Liver (tissue), 9 donors: Measurements from ENCODE around the gene STOM. TPM values are rescaled to one million over a fixed set of nuclear protein-coding genes. Genes with fewer than 3 reads are reported as not detected.

ENCODE experiments used
- DNase-seq: peaks from one replicate; pipeline ENCODE4 v3.0.0-alpha.2; 2017; ENCODE audit warnings: low spot score
- H3K27ac ChIP-seq, 2 donors: one replicate each; pipeline ENCODE4 v1.7.0; 2013; ENCODE audit warnings: inconsistent platforms in 2 of 2, low read length in 2 of 2, control low read depth in 1 of 2, low read depth in 1 of 2, mild to moderate bottlenecking in 1 of 2
- H3K27me3 ChIP-seq, 4 donors: one replicate each; pipeline versions ENCODE4 v1.6.1 to v1.7.0; 2013; ENCODE audit warnings: low read length in 3 of 4, inconsistent platforms in 1 of 4, mild to moderate bottlenecking in 1 of 4, moderate library complexity in 1 of 4; ENCODE audit not compliant: control insufficient read depth in 4 of 4, insufficient read depth in 4 of 4
- H3K36me3 ChIP-seq, 4 donors: one replicate each; pipeline versions ENCODE4 v1.6.1 to v1.7.0; 2013; ENCODE audit warnings: low read length in 3 of 4, mild to moderate bottlenecking in 3 of 4, low read depth in 1 of 4, moderate library complexity in 1 of 4; ENCODE audit not compliant: control insufficient read depth in 4 of 4, insufficient read depth in 3 of 4
- H3K4me1 ChIP-seq, 4 donors: one replicate each; pipeline versions ENCODE4 v1.6.1 to v1.7.0; 2013; ENCODE audit warnings: low read length in 3 of 4, mild to moderate bottlenecking in 3 of 4, moderate library complexity in 1 of 4; ENCODE audit not compliant: control insufficient read depth in 4 of 4, insufficient read depth in 4 of 4
- H3K4me3 ChIP-seq, 3 donors: one replicate each; pipeline versions ENCODE4 v1.6.1 to v1.7.0; 2013; ENCODE audit warnings: low read length in 3 of 3, control low read depth in 1 of 3, low read depth in 1 of 3, mild to moderate bottlenecking in 1 of 3
- H3K9ac ChIP-seq, 2 donors: one replicate each; pipeline ENCODE4 v1.7.0; 2013; ENCODE audit warnings: low read length in 2 of 2, mild to moderate bottlenecking in 2 of 2, moderate library complexity in 2 of 2, control low read depth in 1 of 2, low read depth in 1 of 2
- H3K9me3 ChIP-seq, 4 donors: one replicate each; pipeline versions ENCODE4 v1.6.1 to v1.7.0; 2013; ENCODE audit warnings: low read length in 3 of 4; ENCODE audit not compliant: control insufficient read depth in 4 of 4
- EGR1 ChIP-seq, 2 donors: IDR thresholded peaks; 2 replicates each; pipeline ENCODE4 v1.6.1; 2016 to 2018; ENCODE audit warnings: antibody characterized with exemption in 2 of 2, low read depth in 2 of 2
- FOXA1 ChIP-seq: IDR thresholded peaks from 2 replicates; pipeline ENCODE4 v1.6.1; 2016; ENCODE audit warnings: antibody characterized with exemption
- FOXA2 ChIP-seq: IDR thresholded peaks from 2 replicates; pipeline ENCODE4 v1.6.1; 2016; ENCODE audit warnings: antibody characterized with exemption
- GABPA ChIP-seq, 2 donors: IDR thresholded peaks in 1 of 2; conservative IDR thresholded peaks in 1 of 2; 2 replicates each; pipeline ENCODE4 v1.6.1; 2016; ENCODE audit warnings: antibody characterized with exemption in 2 of 2, mild to moderate bottlenecking in 1 of 2, moderate library complexity in 1 of 2
- HNF4A ChIP-seq, 2 donors: conservative IDR thresholded peaks; 2 replicates each; pipeline ENCODE4 v1.6.1; 2016; ENCODE audit warnings: antibody characterized with exemption in 2 of 2, mild to moderate bottlenecking in 2 of 2
- HNF4G ChIP-seq: IDR thresholded peaks from 2 replicates; pipeline ENCODE4 v1.6.1; 2016; ENCODE audit warnings: antibody characterized with exemption
- JUND ChIP-seq, 2 donors: IDR thresholded peaks; 2 replicates each; pipeline ENCODE4 v1.6.1; 2016; ENCODE audit warnings: antibody characterized with exemption in 2 of 2
- MAX ChIP-seq: IDR thresholded peaks from 2 replicates; pipeline ENCODE4 v1.6.1; 2016; ENCODE audit warnings: antibody characterized with exemption
- NR2F2 ChIP-seq: IDR thresholded peaks from 2 replicates; pipeline ENCODE4 v1.6.1; 2016; ENCODE audit warnings: antibody characterized with exemption
- RAD21 ChIP-seq, 2 donors: IDR thresholded peaks; 2 replicates each; pipeline ENCODE4 v1.6.1; 2016; ENCODE audit warnings: antibody characterized with exemption in 2 of 2, mild to moderate bottlenecking in 2 of 2
- REST ChIP-seq: IDR thresholded peaks from 2 replicates; pipeline ENCODE4 v1.6.1; 2016; ENCODE audit warnings: antibody characterized with exemption, mild to moderate bottlenecking
- RXRA ChIP-seq, 2 donors: IDR thresholded peaks; 2 replicates each; pipeline ENCODE4 v1.6.1; 2017 to 2018; ENCODE audit warnings: antibody characterized with exemption in 2 of 2, mild to moderate bottlenecking in 1 of 2
- SP1 ChIP-seq: IDR thresholded peaks from 2 replicates; pipeline ENCODE4 v1.6.1; 2018; ENCODE audit warnings: antibody characterized with exemption, mild to moderate bottlenecking
- TAF1 ChIP-seq: conservative IDR thresholded peaks from 2 replicates; pipeline ENCODE4 v1.6.1; 2016; ENCODE audit warnings: antibody characterized with exemption, mild to moderate bottlenecking
- YY1 ChIP-seq: IDR thresholded peaks from 2 replicates; pipeline ENCODE4 v1.6.1; 2016; ENCODE audit warnings: antibody characterized with exemption, mild to moderate bottlenecking
- ZBTB33 ChIP-seq: IDR thresholded peaks from 2 replicates; pipeline ENCODE4 v1.6.1; 2016; ENCODE audit warnings: antibody characterized with exemption
- WGBS: extraction: QIAGEN DNeasy Blood & Tissue Kit; methylation state at CpG from one replicate; pipeline ENCODE4 v1.1.7; 2013; 5-methylcytosine and 5-hydroxymethylcytosine counted together
- polyA plus RNA-seq, 2 donors: library from polyadenylated mRNA; stranded (reverse) in 1 of 2; unstranded in 1 of 2; fragments of 200-250 nt in 1 of 2; fragments of >200 nt in 1 of 2; fragmentation: Nextera tagmentation in 1 of 2; extraction: Ambion mirVana in 1 of 2; gene quantifications; one replicate each; pipeline versions ENCODE4 v1.2.1 to v1.2.3, GENCODE V29; 2013 to 2015
- total RNA-seq, 2 donors: library from RNA; depleted of rRNA; stranded (reverse); fragments of >200 nt; gene quantifications; one replicate each; pipeline ENCODE4 v1.2.3, GENCODE V29; 2014
- TF ChIP-seq, protein P1 (sequence below): IDR thresholded peaks from 2 replicates; pipeline ENCODE4 v1.6.1; 2016; ENCODE audit warnings: antibody characterized with exemption
- TF ChIP-seq, protein P2 (sequence below): fragments of 150-350 bp; IDR thresholded peaks from 2 replicates; pipeline ENCODE4 v1.5.1; 2017; ENCODE audit warnings: improper control_type of control experiment, low read depth, low read length; ENCODE audit not compliant: missing input control
- donor health status: healthy.
- donor health status: healthy.
- donor health status: healthy.
- donor health status: healthy.
- donor health status: healthy.

Gene STOM
- total and polyA plus RNA-seq, 4 donors = 150 to 398 (median 265) TPM

DNA sequence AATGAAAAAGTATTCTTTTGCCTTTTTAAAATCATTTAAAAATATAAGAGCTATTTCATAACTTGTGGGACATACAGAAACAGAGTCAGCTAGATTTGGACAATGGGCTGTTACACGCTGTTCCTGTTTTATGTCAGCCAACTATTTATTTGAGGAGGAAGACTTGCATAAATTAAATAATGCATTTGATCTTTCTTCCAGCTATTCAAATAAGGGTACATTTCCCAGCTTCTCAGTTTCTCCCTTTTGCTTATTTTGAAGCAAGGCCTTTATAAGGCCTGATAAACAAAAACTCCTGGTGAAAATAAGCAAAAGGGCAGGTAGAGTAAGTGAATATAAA lies 6.5 kb downstream of the STOM start:
- TF ChIP-seq JUND (IDR thresholded peaks at IDR 0.05) (no peak), YY1 (no peak), FOXA1 (no peak), HNF4G (no peak), REST (no peak), EGR1 (IDR thresholded peaks at IDR 0.05; ENCODE audit: low read depth in 2 of 2) (no peak), RXRA (IDR thresholded peaks at IDR 0.05) (no peak), RAD21 (IDR thresholded peaks at IDR 0.05) (no peak), NR2F2 (no peak), SP1 (no peak), ZBTB33 (no peak)
- TF ChIP-seq, protein P1, sequence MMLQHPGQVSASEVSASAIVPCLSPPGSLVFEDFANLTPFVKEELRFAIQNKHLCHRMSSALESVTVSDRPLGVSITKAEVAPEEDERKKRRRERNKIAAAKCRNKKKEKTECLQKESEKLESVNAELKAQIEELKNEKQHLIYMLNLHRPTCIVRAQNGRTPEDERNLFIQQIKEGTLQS = no peak
- 21% methylated on average over 1 of the region's 1 CpG for WGBS
- Histone ChIP-seq H3K4me3 (no peak overlapping the region), H3K9me3 (no peaks in the 10 kb centered on the region), H3K27me3 (no peaks in the 10 kb centered on the region), H3K27ac (peak overlapping the region; percentile 86 to 96), H3K36me3 (peaks cover 0 to 6% (median under 1%) of the 10 kb centered on the region in 4 donors), H3K4me1 (peaks cover 9 to 72% (median 49%) of the 10 kb centered on the region in 4 donors), H3K9ac (peak overlapping the region in 1 of 2 donors; percentile 51)
- no peak for DNase-seq

DNA sequence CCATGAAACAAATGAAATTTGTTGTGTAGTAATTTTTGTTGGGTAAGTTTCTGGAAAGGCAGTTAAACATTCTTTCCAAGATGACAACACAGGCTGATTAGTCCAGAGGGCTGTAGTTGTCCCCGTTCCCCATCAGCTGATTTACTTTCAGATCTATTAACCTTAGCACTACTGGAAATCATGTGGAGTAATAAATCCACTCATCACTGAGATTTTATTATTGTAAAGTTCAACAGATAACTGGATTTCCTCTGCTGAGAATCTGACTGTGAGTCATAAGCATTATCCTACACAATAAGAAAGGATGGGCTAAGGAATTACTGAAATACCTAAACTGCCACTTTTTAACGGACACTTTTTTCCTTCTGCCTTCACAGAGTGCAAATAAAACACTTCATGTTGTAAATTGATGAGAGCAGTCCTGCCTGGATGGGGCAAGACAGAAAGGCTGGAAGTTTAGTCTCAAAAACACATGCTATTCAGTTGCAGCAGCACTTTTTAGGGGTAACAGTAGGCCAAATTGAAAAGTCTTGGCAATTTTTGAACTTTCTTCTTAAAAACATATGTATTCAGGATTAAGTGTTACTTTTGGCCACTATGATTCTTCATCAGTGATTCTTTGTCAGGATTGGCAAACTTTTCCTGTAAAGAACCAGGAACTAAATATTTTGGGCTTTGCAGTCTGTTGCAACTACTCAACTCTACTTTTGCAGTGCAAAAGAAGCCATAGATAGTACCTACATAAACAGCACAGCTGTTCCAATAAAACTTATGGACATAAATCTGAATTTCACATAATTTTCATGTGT lies 7.0 kb downstream of the STOM start:
- Histone ChIP-seq H3K4me3 (peak overlapping the region in 1 of 3 donors; percentile 14), H3K9ac (peak overlapping the region in 1 of 2 donors; percentile 51), H3K27me3 (no peaks in the 10 kb centered on the region), H3K9me3 (no peaks in the 10 kb centered on the region), H3K4me1 (peaks cover 9 to 72% (median 50%) of the 10 kb centered on the region in 4 donors), H3K27ac (peak overlapping the region; percentile 86 to 96), H3K36me3 (peaks cover 0 to 6% (median under 1%) of the 10 kb centered on the region in 4 donors)
- no peak for DNase-seq
- WGBS = 3% methylated on average over 2 of the region's 2 CpGs
- peak; percentile 16 to 22 for TF ChIP-seq RAD21 (IDR thresholded peaks at IDR 0.05)
- peak; percentile 28 for TF ChIP-seq HNF4G
- TF ChIP-seq FOXA2 = no peak
- peak; percentile 60 for TF ChIP-seq ZBTB33
- TF ChIP-seq, protein P2, sequence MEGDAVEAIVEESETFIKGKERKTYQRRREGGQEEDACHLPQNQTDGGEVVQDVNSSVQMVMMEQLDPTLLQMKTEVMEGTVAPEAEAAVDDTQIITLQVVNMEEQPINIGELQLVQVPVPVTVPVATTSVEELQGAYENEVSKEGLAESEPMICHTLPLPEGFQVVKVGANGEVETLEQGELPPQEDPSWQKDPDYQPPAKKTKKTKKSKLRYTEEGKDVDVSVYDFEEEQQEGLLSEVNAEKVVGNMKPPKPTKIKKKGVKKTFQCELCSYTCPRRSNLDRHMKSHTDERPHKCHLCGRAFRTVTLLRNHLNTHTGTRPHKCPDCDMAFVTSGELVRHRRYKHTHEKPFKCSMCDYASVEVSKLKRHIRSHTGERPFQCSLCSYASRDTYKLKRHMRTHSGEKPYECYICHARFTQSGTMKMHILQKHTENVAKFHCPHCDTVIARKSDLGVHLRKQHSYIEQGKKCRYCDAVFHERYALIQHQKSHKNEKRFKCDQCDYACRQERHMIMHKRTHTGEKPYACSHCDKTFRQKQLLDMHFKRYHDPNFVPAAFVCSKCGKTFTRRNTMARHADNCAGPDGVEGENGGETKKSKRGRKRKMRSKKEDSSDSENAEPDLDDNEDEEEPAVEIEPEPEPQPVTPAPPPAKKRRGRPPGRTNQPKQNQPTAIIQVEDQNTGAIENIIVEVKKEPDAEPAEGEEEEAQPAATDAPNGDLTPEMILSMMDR = no peak
- TF ChIP-seq HNF4A (conservative IDR thresholded peaks at IDR 0.05) = peak; percentile 57 to 76
- TF ChIP-seq JUND (IDR thresholded peaks at IDR 0.05) = peak; percentile 40 to 77
- TF ChIP-seq YY1 = peak; percentile 57
- peak; percentile 41 for TF ChIP-seq MAX
- TF ChIP-seq GABPA (IDR thresholded peaks at IDR 0.05 in 1 of 2, conservative IDR thresholded peaks at IDR 0.05 in 1 of 2) = no peak
- peak; percentile 61 for TF ChIP-seq SP1
- no peak for TF ChIP-seq TAF1
